Measurements from ENCODE around the gene ARPP21.

DNA sequence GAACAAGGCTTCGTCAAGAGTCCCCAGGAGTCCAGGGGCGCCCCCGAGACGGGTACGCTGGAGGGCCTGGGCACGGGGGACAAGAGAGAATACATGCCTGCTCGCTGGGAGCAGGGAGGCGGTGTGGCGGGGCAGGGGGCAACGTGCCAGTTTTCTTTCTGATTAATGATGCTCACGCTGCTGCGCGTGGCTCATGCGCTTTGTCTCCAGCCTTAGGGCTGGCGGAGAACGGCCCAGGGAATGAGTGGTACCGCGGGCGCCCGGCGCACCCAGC is 408 bp upstream of the ARPP21 start:
- TF ChIP-seq EZH2 (IDR thresholded peaks at IDR 0.05; ENCODE audit: insufficient read depth, poor library complexity, severe bottlenecking) (no peak), EZH2phosphoT487 (IDR thresholded peaks at IDR 0.05; ENCODE audit: insufficient read depth, low read depth) (no peak)
